ENCODE measurements around the gene DMD. TPM values are rescaled to one million over a fixed set of nuclear protein-coding genes. Genes with fewer than 3 reads are reported as not detected.

Gene DMD
- total RNA-seq, 1 donor from 2014 or later: 1.7 TPM

DNA sequence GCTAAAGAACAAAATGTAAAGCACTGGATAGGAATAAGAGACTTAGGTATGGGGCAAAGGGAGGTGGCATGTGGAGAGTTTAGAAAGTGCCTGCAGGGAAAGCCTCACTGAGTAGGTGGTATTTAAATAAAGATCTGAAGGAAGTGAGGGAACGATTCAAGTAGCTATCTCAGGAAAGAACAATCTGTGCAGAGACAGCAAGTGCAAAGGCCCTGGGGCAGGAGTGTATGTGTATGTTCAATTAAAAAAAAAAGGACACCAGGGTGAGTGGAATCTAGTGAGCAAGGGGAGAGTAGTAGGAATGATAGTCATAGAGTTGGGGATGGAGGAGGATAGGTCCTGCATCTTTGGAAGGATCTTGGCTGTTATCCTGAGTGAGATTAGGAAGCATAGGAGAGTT lies 1359.6 kb downstream of the DMD start:
- H3K36me3 Mint-ChIP-seq (ENCODE audit: unreplicated experiment): no peaks in the 10 kb centered on the region
- H3K4me1 Mint-ChIP-seq (ENCODE audit: low read depth, unreplicated experiment): no peaks in the 10 kb centered on the region
- H3K27ac Mint-ChIP-seq (ENCODE audit: unreplicated experiment): no peak overlapping the region
- no peak overlapping the region for H3K4me3 Mint-ChIP-seq (ENCODE audit: unreplicated experiment)
- TF ChIP-seq, protein P1, sequence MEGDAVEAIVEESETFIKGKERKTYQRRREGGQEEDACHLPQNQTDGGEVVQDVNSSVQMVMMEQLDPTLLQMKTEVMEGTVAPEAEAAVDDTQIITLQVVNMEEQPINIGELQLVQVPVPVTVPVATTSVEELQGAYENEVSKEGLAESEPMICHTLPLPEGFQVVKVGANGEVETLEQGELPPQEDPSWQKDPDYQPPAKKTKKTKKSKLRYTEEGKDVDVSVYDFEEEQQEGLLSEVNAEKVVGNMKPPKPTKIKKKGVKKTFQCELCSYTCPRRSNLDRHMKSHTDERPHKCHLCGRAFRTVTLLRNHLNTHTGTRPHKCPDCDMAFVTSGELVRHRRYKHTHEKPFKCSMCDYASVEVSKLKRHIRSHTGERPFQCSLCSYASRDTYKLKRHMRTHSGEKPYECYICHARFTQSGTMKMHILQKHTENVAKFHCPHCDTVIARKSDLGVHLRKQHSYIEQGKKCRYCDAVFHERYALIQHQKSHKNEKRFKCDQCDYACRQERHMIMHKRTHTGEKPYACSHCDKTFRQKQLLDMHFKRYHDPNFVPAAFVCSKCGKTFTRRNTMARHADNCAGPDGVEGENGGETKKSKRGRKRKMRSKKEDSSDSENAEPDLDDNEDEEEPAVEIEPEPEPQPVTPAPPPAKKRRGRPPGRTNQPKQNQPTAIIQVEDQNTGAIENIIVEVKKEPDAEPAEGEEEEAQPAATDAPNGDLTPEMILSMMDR (IDR thresholded peaks at IDR 0.05; ENCODE audit: partially characterized antibody, unreplicated experiment): no peak
- H3K9me3 Mint-ChIP-seq (ENCODE audit: unreplicated experiment): peaks cover 1% of the 10 kb centered on the region
- no peak for DNase-seq
- H3K27me3 Mint-ChIP-seq (ENCODE audit: unreplicated experiment): no peaks in the 10 kb centered on the region

DNA sequence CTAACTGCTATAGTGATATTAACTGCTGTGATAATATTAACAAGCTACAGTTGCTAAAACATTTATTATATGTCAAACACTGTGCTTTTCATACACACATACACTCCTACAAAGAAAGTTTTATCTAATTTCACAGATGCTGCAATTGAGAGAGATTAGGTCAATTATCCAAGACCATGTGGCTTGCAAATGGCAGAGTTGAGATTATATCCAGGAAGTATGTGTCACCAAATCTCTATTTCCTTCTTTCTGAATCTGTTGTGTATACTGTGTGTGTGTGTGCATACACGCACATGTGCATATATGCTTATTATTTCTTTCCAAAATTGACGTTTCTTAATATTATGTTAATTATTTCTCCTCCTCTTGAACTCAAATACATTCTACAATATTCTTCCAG lies 1363.6 kb downstream of the DMD start:
- H3K4me3 Mint-ChIP-seq (ENCODE audit: unreplicated experiment): no peak overlapping the region
- H3K36me3 Mint-ChIP-seq (ENCODE audit: unreplicated experiment): no peaks in the 10 kb centered on the region
- no peaks in the 10 kb centered on the region for H3K27me3 Mint-ChIP-seq (ENCODE audit: unreplicated experiment)

DNA sequence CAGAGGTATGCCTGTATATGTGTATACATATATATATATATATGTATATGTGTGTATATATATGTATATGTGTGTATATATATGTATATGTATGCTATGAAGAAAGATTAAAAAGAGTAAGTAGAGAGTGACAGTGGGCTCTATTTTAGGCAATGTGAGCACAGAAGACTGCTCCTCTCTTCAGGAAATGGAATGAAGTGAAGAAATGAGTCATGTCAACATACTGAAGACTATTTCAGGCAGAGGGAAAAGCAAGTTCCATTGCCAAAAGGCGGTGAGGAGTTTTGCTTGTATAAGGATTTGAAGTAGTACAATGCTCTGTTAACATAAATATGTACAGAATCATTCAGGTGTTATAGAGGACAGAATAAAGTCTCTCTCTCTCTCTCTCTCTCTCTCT lies 1366.3 kb downstream of the DMD start:
- TF ChIP-seq, protein P1 (IDR thresholded peaks at IDR 0.05; ENCODE audit: partially characterized antibody, unreplicated experiment): no peak
- DNase-seq: no peak
- Mint-ChIP-seq H3K4me3 (ENCODE audit: unreplicated experiment) (no peak overlapping the region), H3K4me1 (ENCODE audit: low read depth, unreplicated experiment) (no peaks in the 10 kb centered on the region), H3K27ac (ENCODE audit: unreplicated experiment) (no peak overlapping the region), H3K36me3 (ENCODE audit: unreplicated experiment) (no peaks in the 10 kb centered on the region), H3K27me3 (ENCODE audit: unreplicated experiment) (no peaks in the 10 kb centered on the region), H3K9me3 (ENCODE audit: unreplicated experiment) (no peaks in the 10 kb centered on the region)

More for the DNA sequence above, 1363.6 kb downstream of the DMD start:
- H3K4me1 Mint-ChIP-seq (ENCODE audit: low read depth, unreplicated experiment): no peaks in the 10 kb centered on the region
- peaks cover 1% of the 10 kb centered on the region for H3K9me3 Mint-ChIP-seq (ENCODE audit: unreplicated experiment)
- H3K27ac Mint-ChIP-seq (ENCODE audit: unreplicated experiment): no peak overlapping the region
- DNase-seq: no peak
- TF ChIP-seq, protein P1 (IDR thresholded peaks at IDR 0.05; ENCODE audit: partially characterized antibody, unreplicated experiment): no peak

DNA sequence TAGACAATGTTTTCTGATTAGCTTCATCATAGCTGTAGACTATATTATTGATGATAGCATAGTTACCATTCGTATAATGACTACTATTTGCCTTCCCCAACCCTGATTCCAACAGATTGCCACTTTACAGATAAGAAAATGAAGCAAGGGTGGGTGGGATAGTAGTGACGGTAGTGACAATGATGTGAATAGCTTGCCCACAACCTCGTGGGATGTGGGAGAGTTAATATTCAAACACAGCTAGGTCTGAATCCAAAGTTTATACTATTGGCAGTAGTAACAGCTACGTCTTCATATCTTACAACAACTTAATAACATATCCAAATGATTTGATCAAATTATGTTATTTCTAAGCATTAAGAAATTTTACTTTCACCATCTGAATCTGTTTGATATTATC lies 1372.7 kb downstream of the DMD start:
- no peak overlapping the region for H3K4me3 Mint-ChIP-seq (ENCODE audit: unreplicated experiment)
- no peaks in the 10 kb centered on the region for H3K27me3 Mint-ChIP-seq (ENCODE audit: unreplicated experiment)
- H3K27ac Mint-ChIP-seq (ENCODE audit: unreplicated experiment): no peak overlapping the region
- H3K4me1 Mint-ChIP-seq (ENCODE audit: low read depth, unreplicated experiment): no peaks in the 10 kb centered on the region
- DNase-seq: no peak
- no peaks in the 10 kb centered on the region for H3K9me3 Mint-ChIP-seq (ENCODE audit: unreplicated experiment)
- no peaks in the 10 kb centered on the region for H3K36me3 Mint-ChIP-seq (ENCODE audit: unreplicated experiment)
- TF ChIP-seq, protein P1 (IDR thresholded peaks at IDR 0.05; ENCODE audit: partially characterized antibody, unreplicated experiment): no peak

DNA sequence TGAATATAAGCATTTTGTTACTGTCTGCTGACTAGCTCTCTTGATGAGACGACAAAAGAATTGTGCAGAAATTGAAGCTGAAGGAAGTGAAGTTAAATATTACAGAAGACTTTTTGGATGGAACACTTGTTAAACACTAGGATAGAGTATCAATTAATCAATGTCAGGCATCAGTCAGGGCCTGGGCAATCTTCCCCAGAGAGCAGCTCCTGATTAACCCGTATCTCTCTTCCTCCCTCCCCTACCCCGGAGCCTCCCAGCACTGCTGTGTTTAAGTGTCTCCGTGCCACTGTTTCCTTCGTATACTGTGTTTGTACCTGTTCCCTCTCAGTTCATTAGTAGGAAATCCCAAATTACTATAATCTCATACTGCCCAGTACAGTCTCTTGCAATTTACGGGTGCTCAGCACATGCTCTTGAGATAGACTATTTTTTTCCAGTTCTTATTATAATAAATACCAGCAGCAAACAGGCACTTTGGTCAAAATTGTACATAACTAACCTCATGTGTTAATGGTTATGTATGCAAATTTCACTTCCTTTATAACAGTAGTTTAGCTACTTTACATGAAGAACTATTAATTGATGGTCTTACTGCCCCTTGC lies 1373.8 kb downstream of the DMD start:
- peak; percentile 26 for DNase-seq
- Mint-ChIP-seq H3K4me1 (ENCODE audit: low read depth, unreplicated experiment) (no peaks in the 10 kb centered on the region), H3K9me3 (ENCODE audit: unreplicated experiment) (no peaks in the 10 kb centered on the region), H3K36me3 (ENCODE audit: unreplicated experiment) (no peaks in the 10 kb centered on the region), H3K27ac (ENCODE audit: unreplicated experiment) (no peak overlapping the region), H3K4me3 (ENCODE audit: unreplicated experiment) (no peak overlapping the region), H3K27me3 (ENCODE audit: unreplicated experiment) (no peaks in the 10 kb centered on the region)
- TF ChIP-seq, protein P1 (IDR thresholded peaks at IDR 0.05; ENCODE audit: partially characterized antibody, unreplicated experiment): no peak
